Measurements from ENCODE around the gene CD8B2.
"Not testable (repeated sequence)": the region's sequence is repeated elsewhere in the genome, so short reads cannot be mapped to it uniquely, and the experiment has no call there.

The CD8B2 gene

GRCh38 chr2:106504192-106504591 lies 17.0 kb downstream of the CD8B2 start:
- H3K27ac ChIP-seq; H3K36me3 ChIP-seq (ENCODE audit: insufficient read depth, low read length); H3K9me3 ChIP-seq (ENCODE audit: low read depth, low read length); H3K9ac ChIP-seq (ENCODE audit: insufficient read length); H3K4me3 ChIP-seq; DNase-seq (ENCODE audit: low read depth, low spot score): not testable (repeated sequence)

GRCh38 chr2:106504787-106505186 lies 17.6 kb downstream of the CD8B2 start:
- H3K9me3 ChIP-seq (ENCODE audit: low read depth, low read length); H3K9ac ChIP-seq (ENCODE audit: insufficient read length); H3K27ac ChIP-seq; DNase-seq (ENCODE audit: low read depth, low spot score); H3K36me3 ChIP-seq (ENCODE audit: insufficient read depth, low read length); H3K4me3 ChIP-seq: not testable (repeated sequence)

GRCh38 chr2:106506002-106506687 lies 19.0 kb downstream of the CD8B2 start:
- H3K27ac ChIP-seq; H3K36me3 ChIP-seq (ENCODE audit: insufficient read depth, low read length); DNase-seq (ENCODE audit: low read depth, low spot score); H3K4me3 ChIP-seq; H3K9ac ChIP-seq (ENCODE audit: insufficient read length); H3K9me3 ChIP-seq (ENCODE audit: low read depth, low read length): not testable (repeated sequence)

GRCh38 chr2:106508660-106509373 lies 21.7 kb downstream of the CD8B2 start:
- DNase-seq (ENCODE audit: low read depth, low spot score); H3K4me3 ChIP-seq; H3K27ac ChIP-seq; H3K36me3 ChIP-seq (ENCODE audit: insufficient read depth, low read length); H3K9ac ChIP-seq (ENCODE audit: insufficient read length); H3K9me3 ChIP-seq (ENCODE audit: low read depth, low read length): not testable (repeated sequence)

GRCh38 chr2:106509374-106509770 lies 22.2 kb downstream of the CD8B2 start:
- DNase-seq (ENCODE audit: low read depth, low spot score); H3K36me3 ChIP-seq (ENCODE audit: insufficient read depth, low read length); H3K27ac ChIP-seq; H3K9me3 ChIP-seq (ENCODE audit: low read depth, low read length); H3K9ac ChIP-seq (ENCODE audit: insufficient read length); H3K4me3 ChIP-seq: not testable (repeated sequence)

GRCh38 chr2:106510791-106511190 lies 23.6 kb downstream of the CD8B2 start:
- not testable (repeated sequence) for H3K27ac ChIP-seq; H3K9me3 ChIP-seq (ENCODE audit: low read depth, low read length); H3K9ac ChIP-seq (ENCODE audit: insufficient read length); H3K36me3 ChIP-seq (ENCODE audit: insufficient read depth, low read length); H3K4me3 ChIP-seq; DNase-seq (ENCODE audit: low read depth, low spot score)

- H3K9me3 ChIP-seq (ENCODE audit: low read depth, low read length); H3K9ac ChIP-seq (ENCODE audit: insufficient read length); H3K36me3 ChIP-seq (ENCODE audit: insufficient read depth, low read length); H3K27ac ChIP-seq; H3K4me3 ChIP-seq; DNase-seq (ENCODE audit: low read depth, low spot score): not testable (repeated sequence)
Measured at GRCh38 chr2:106511476-106511901, 24.3 kb downstream of the CD8B2 start.

GRCh38 chr2:106511934-106512333 lies 24.8 kb downstream of the CD8B2 start:
- not testable (repeated sequence) for H3K27ac ChIP-seq; H3K9ac ChIP-seq (ENCODE audit: insufficient read length); H3K9me3 ChIP-seq (ENCODE audit: low read depth, low read length); H3K36me3 ChIP-seq (ENCODE audit: insufficient read depth, low read length); H3K4me3 ChIP-seq; DNase-seq (ENCODE audit: low read depth, low spot score)

GRCh38 chr2:106513391-106513790 lies 26.2 kb downstream of the CD8B2 start:
- H3K9ac ChIP-seq (ENCODE audit: insufficient read length); H3K9me3 ChIP-seq (ENCODE audit: low read depth, low read length); H3K27ac ChIP-seq; DNase-seq (ENCODE audit: low read depth, low spot score); H3K36me3 ChIP-seq (ENCODE audit: insufficient read depth, low read length); H3K4me3 ChIP-seq: not testable (repeated sequence)

GRCh38 chr2:106514827-106515226 lies 27.7 kb downstream of the CD8B2 start:
- DNase-seq (ENCODE audit: low read depth, low spot score); H3K27ac ChIP-seq; H3K9me3 ChIP-seq (ENCODE audit: low read depth, low read length): not testable (repeated sequence)

GRCh38 chr2:106516436-106516835 lies 29.3 kb downstream of the CD8B2 start:
- no peaks in the 10 kb centered on the region for H3K9me3 ChIP-seq (ENCODE audit: low read depth, low read length)
- no peaks in the 10 kb centered on the region for H3K36me3 ChIP-seq (ENCODE audit: insufficient read depth, low read length)
- no peak overlapping the region for H3K4me3 ChIP-seq
- no peak overlapping the region for H3K9ac ChIP-seq (ENCODE audit: insufficient read length)
- no peak for TF ChIP-seq FOXP2 (optimal IDR thresholded peaks at IDR 0.05; ENCODE audit: control extremely low read depth, extremely low read length, insufficient read depth)
- H3K27ac ChIP-seq = no peak overlapping the region
- no peak for DNase-seq (ENCODE audit: low read depth, low spot score)

More at GRCh38 chr2:106514827-106515226, 27.7 kb downstream of the CD8B2 start:
- H3K9ac ChIP-seq (ENCODE audit: insufficient read length); H3K4me3 ChIP-seq; H3K36me3 ChIP-seq (ENCODE audit: insufficient read depth, low read length): not testable (repeated sequence)

Data from SK-N-MC (cell line).